A549 (cell line): ENCODE data around the gene RXFP3.

Source experiments
- CBX8 ChIP-seq: fragments of 200-600 bp; sonication (generic); IDR thresholded peaks from 2 replicates; pipeline ENCODE4 v1.6.1; 2016
- FOSL2 ChIP-seq, 2 experiments: fragments of 450-650 bp in 1 of 2; fragments of >200 bp in 1 of 2; sonication (Bioruptor Twin) in 1 of 2; formaldehyde crosslinking; IDR thresholded peaks; 2 replicates each; pipeline versions ENCODE4 v1.5.0 to v1.6.1; 2016 to 2020; ENCODE audit warnings: mild to moderate bottlenecking in 1 of 2, moderate library complexity in 1 of 2
- HOXB5 ChIP-seq: fragments of 250-450 bp; sonication (Bioruptor Pico); IDR thresholded peaks from 2 replicates; pipeline ENCODE4 v1.5.0; 2020; ENCODE audit warnings: mild to moderate bottlenecking, moderate library complexity
- JUN ChIP-seq, 2 experiments: fragments of >200 bp; sonication (Bioruptor Twin); formaldehyde crosslinking; IDR thresholded peaks; 2 replicates in 1 of 2; 3 replicates in 1 of 2; pipeline ENCODE4 v1.6.1; 2016 to 2017
- JUNB ChIP-seq: fragments of >200 bp; sonication (Bioruptor Twin); formaldehyde crosslinking; IDR thresholded peaks from 2 replicates; pipeline ENCODE4 v1.6.1; 2016
- POLR2A ChIP-seq: IDR thresholded peaks from 2 replicates; pipeline ENCODE4 v1.6.1; 2012; ENCODE audit warnings: mild to moderate bottlenecking, low read length
- RAD21 ChIP-seq, 2 experiments: fragments of >200 bp in 1 of 2; sonication (Bioruptor Twin) in 1 of 2; formaldehyde crosslinking in 1 of 2; IDR thresholded peaks in 1 of 2; conservative IDR thresholded peaks in 1 of 2; 2 replicates in 1 of 2; 3 replicates in 1 of 2; pipeline ENCODE4 v1.6.1; 2012 to 2018; ENCODE audit warnings: inconsistent platforms in 1 of 2
- RCOR1 ChIP-seq: fragments of 150-350 bp; IDR thresholded peaks from 2 replicates; pipeline ENCODE4 v1.6.1; 2014; ENCODE audit warnings: antibody characterized with exemption, low read length, low read depth
- RNF2 ChIP-seq: fragments of 200-600 bp; sonication (generic); IDR thresholded peaks from 2 replicates; pipeline ENCODE4 v1.6.1; 2016; ENCODE audit warnings: low read depth, mild to moderate bottlenecking, antibody characterized with exemption, moderate library complexity, borderline replicate concordance
- SREBF2 ChIP-seq: fragments of 450-650 bp; IDR thresholded peaks from 2 replicates; pipeline ENCODE4 v1.6.1; 2014; ENCODE audit warnings: mild to moderate bottlenecking, moderate library complexity
- TF ChIP-seq, protein P1 (sequence below): fragments of >200 bp; sonication (Bioruptor Twin); formaldehyde crosslinking; IDR thresholded peaks from 3 replicates; pipeline ENCODE4 v1.5.1; 2016
- TF ChIP-seq, protein P2 (sequence below): IDR thresholded peaks from 2 replicates; pipeline ENCODE4 v1.6.1; 2012

DNA sequence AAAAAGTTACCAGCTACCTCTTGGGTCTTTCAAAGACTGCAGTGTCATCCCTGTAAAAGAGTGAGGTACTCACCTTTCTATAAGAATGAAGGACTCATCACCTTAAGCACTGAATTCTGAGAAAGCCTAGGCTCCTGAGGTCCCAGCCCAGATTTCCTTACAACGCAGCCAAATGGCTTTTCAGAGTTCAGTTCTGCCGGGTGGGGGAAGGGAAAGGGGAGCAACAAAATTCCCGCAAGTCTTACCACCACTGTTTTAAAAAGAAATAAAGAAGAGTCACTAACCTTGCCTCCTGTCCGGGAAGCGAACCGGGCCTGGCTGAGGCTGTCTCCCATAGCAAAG is 44.8 kb upstream of the RXFP3 start:
- TF ChIP-seq, protein P1, sequence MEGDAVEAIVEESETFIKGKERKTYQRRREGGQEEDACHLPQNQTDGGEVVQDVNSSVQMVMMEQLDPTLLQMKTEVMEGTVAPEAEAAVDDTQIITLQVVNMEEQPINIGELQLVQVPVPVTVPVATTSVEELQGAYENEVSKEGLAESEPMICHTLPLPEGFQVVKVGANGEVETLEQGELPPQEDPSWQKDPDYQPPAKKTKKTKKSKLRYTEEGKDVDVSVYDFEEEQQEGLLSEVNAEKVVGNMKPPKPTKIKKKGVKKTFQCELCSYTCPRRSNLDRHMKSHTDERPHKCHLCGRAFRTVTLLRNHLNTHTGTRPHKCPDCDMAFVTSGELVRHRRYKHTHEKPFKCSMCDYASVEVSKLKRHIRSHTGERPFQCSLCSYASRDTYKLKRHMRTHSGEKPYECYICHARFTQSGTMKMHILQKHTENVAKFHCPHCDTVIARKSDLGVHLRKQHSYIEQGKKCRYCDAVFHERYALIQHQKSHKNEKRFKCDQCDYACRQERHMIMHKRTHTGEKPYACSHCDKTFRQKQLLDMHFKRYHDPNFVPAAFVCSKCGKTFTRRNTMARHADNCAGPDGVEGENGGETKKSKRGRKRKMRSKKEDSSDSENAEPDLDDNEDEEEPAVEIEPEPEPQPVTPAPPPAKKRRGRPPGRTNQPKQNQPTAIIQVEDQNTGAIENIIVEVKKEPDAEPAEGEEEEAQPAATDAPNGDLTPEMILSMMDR = no peak
- no peak for TF ChIP-seq JUN (IDR thresholded peaks at IDR 0.05)
- no peak for TF ChIP-seq RCOR1
- TF ChIP-seq JUNB = no peak
- no peak for TF ChIP-seq CBX8
- TF ChIP-seq RNF2 = no peak
- no peak for TF ChIP-seq SREBF2
- TF ChIP-seq, protein P2, sequence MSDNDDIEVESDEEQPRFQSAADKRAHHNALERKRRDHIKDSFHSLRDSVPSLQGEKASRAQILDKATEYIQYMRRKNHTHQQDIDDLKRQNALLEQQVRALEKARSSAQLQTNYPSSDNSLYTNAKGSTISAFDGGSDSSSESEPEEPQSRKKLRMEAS = no peak
- no peak for TF ChIP-seq HOXB5
- TF ChIP-seq POLR2A = no peak
- TF ChIP-seq RAD21 (conservative IDR thresholded peaks at IDR 0.05 in 1 of 2, IDR thresholded peaks at IDR 0.05 in 1 of 2) = no peak
- TF ChIP-seq FOSL2 (IDR thresholded peaks at IDR 0.05) = no peak
- TF ChIP-seq FOSL2 (CRISPR knock-in tag; IDR thresholded peaks at IDR 0.05) = no peak
